ENCODE data around the gene MYO16. TPM values are rescaled to one million over a fixed set of nuclear protein-coding genes. Genes with fewer than 3 reads are reported as not detected.

MYO16 gene
- polyA plus RNA-seq, 2 of the 4 experiments (the other 2 are of a cell fraction): 0.03 to 0.06 TPM

DNA sequence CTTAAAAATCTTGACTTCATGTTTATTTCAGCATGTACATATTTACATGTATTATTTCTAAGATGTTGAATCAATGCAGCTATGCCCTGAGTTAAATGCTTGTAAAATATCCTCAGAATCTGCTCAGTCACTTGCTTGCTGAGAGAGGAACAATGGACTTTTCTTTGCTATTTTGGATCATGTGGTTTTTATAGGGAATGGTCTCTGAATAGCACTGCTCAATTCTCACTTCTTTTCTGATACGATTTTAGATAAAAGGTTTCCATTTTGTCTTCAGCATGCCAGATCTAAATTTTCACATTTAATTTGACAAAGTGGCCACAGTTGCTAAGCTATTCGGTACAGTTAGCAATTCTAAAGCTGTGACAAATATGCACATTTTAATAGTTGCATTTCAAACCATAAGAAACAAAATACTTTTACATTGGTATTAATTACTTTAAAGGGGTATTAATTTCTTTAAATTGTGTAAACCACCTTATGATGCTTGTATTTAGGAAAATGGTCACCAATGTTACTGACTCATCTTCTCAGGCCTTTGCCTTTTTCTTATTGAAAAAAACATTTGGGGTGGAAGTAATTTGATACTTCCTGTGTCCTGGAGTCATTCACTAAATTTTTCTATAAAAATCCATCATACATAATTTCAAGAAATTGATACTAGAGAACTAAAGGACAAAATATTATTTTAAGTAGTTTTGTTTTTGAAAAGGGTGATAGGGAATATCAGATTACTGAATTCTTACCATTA is 113.5 kb downstream of the MYO16 start:
- H3K4me2 ChIP-seq: no peak overlapping the region
- no peak overlapping the region for H3K27ac ChIP-seq
- FAIRE-seq: no peak
- POLR2A ChIA-PET: no interaction called here
- H3K4me1 ChIP-seq: no peaks in the 10 kb centered on the region
- TF ChIP-seq RCOR1 (IDR thresholded peaks at IDR 0.05; ENCODE audit: low read depth, low read length) (no peak), CBX8 (IDR thresholded peaks at IDR 0.05) (no peak), POLR2A (IDR thresholded peaks at IDR 0.05; ENCODE audit: low read length) (no peak), RNF2 (IDR thresholded peaks at IDR 0.05; ENCODE audit: borderline replicate concordance, low read depth) (no peak), MAX (IDR thresholded peaks at IDR 0.05) (no peak), HOXB5 (CRISPR knock-in tag; IDR thresholded peaks at IDR 0.05) (no peak), POLR2AphosphoS2 (conservative IDR thresholded peaks at IDR 0.05; ENCODE audit: low read length) (no peak), HDAC2 (IDR thresholded peaks at IDR 0.05) (no peak), ESRRA (IDR thresholded peaks at IDR 0.05; ENCODE audit: borderline replicate concordance, low read length) (no peak), RARB (CRISPR knock-in tag; IDR thresholded peaks at IDR 0.05) (no peak), PHF8 (IDR thresholded peaks at IDR 0.05; ENCODE audit: borderline replicate concordance, low read depth) (no peak), NR3C1 (IDR thresholded peaks at IDR 0.05) (no peak), HOXB13 (CRISPR knock-in tag; IDR thresholded peaks at IDR 0.05; ENCODE audit: low read depth) (no peak), ZC3H11A (IDR thresholded peaks at IDR 0.05) (no peak), EHF (CRISPR knock-in tag; IDR thresholded peaks at IDR 0.05) (no peak), RFX5 (IDR thresholded peaks at IDR 0.05) (no peak), KDM1A (IDR thresholded peaks at IDR 0.05; ENCODE audit: low read depth) (no peak)
- TF ChIP-seq, protein P1, sequence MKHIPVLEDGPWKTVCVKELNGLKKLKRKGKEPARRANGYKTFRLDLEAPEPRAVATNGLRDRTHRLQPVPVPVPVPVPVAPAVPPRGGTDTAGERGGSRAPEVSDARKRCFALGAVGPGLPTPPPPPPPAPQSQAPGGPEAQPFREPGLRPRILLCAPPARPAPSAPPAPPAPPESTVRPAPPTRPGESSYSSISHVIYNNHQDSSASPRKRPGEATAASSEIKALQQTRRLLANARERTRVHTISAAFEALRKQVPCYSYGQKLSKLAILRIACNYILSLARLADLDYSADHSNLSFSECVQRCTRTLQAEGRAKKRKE (CRISPR knock-in tag; IDR thresholded peaks at IDR 0.05; ENCODE audit: low read depth): no peak
- TF ChIP-seq, protein P2, sequence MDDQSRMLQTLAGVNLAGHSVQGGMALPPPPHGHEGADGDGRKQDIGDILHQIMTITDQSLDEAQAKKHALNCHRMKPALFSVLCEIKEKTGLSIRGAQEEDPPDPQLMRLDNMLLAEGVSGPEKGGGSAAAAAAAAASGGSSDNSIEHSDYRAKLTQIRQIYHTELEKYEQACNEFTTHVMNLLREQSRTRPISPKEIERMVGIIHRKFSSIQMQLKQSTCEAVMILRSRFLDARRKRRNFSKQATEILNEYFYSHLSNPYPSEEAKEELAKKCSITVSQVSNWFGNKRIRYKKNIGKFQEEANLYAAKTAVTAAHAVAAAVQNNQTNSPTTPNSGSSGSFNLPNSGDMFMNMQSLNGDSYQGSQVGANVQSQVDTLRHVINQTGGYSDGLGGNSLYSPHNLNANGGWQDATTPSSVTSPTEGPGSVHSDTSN (IDR thresholded peaks at IDR 0.05): no peak
- DNase-seq (ENCODE audit: low read depth in 1 of 2, low spot score in 1 of 2): no peak
- no peak for ATAC-seq
- CTCF ChIA-PET: no interaction called here
- 0 out of 3 replicates have a peak, but pooled peaks cover 6% of the 10 kb centered on the region for H3K9me3 ChIP-seq
- WGBS (ENCODE audit: missing lambda C conversion rate): 58% methylated on average over 2 of the region's 2 CpGs
- H3K4me3 ChIP-seq: no peak overlapping the region

- POLR2A ChIA-PET: no interaction called here
- DNase-seq (ENCODE audit: low read depth in 1 of 2, low spot score in 1 of 2): no peak
- no peak overlapping the region for H3K4me2 ChIP-seq
- WGBS (ENCODE audit: missing lambda C conversion rate): 92% methylated on average over 4 of the region's 4 CpGs
- H3K9me3 ChIP-seq: 0 out of 3 replicates have a peak, but pooled peaks cover 6% of the 10 kb centered on the region
- TF ChIP-seq KDM1A (IDR thresholded peaks at IDR 0.05; ENCODE audit: low read depth): no peak
- TF ChIP-seq POLR2AphosphoS2 (conservative IDR thresholded peaks at IDR 0.05; ENCODE audit: low read length): no peak
- no peak for TF ChIP-seq HOXB5 (CRISPR knock-in tag; IDR thresholded peaks at IDR 0.05)
- TF ChIP-seq E2F6 (IDR thresholded peaks at IDR 0.05; ENCODE audit: borderline replicate concordance, low read depth): no peak
- TF ChIP-seq CTCF (IDR thresholded peaks at IDR 0.05): no peak
- TF ChIP-seq RNF2 (IDR thresholded peaks at IDR 0.05; ENCODE audit: borderline replicate concordance, low read depth): no peak
- TF ChIP-seq, protein P3, sequence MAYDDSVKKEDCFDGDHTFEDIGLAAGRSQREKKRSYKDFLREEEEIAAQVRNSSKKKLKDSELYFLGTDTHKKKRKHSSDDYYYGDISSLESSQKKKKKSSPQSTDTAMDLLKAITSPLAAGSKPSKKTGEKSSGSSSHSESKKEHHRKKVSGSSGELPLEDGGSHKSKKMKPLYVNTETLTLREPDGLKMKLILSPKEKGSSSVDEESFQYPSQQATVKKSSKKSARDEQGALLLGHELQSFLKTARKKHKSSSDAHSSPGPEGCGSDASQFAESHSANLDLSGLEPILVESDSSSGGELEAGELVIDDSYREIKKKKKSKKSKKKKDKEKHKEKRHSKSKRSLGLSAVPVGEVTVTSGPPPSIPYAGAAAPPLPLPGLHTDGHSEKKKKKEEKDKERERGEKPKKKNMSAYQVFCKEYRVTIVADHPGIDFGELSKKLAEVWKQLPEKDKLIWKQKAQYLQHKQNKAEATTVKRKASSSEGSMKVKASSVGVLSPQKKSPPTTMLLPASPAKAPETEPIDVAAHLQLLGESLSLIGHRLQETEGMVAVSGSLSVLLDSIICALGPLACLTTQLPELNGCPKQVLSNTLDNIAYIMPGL (CRISPR knock-in tag; IDR thresholded peaks at IDR 0.05; ENCODE audit: borderline replicate concordance): no peak
- TF ChIP-seq HDAC2 (IDR thresholded peaks at IDR 0.05): no peak
- TF ChIP-seq MAFK (IDR thresholded peaks at IDR 0.05; ENCODE audit: partially characterized antibody): no peak
- no peak for TF ChIP-seq RCOR1 (IDR thresholded peaks at IDR 0.05; ENCODE audit: low read depth, low read length)
- TF ChIP-seq JUN (IDR thresholded peaks at IDR 0.05): no peak
- no peak for TF ChIP-seq RAD21 (conservative IDR thresholded peaks at IDR 0.05 in 1 of 2, IDR thresholded peaks at IDR 0.05 in 1 of 2)
- no peak for TF ChIP-seq RARB (CRISPR knock-in tag; IDR thresholded peaks at IDR 0.05)
- no peak for TF ChIP-seq MYC (IDR thresholded peaks at IDR 0.05; ENCODE audit: borderline replicate concordance, low read length)
- TF ChIP-seq FOXS1 (CRISPR knock-in tag; IDR thresholded peaks at IDR 0.05): no peak
- TF ChIP-seq EP300 (IDR thresholded peaks at IDR 0.05): no peak
- no peak overlapping the region for H3K4me3 ChIP-seq
- H3K27ac ChIP-seq: no peak overlapping the region
- no peaks in the 10 kb centered on the region for H3K4me1 ChIP-seq
- ATAC-seq: no peak
- CTCF ChIA-PET: no interaction called here
- FAIRE-seq: no peak
These were observed 114.1 kb downstream of the MYO16 start for GRCh38 chr13:108743522-108743921.
